Muscle layer of duodenum (tissue), 2 donors: Measurements from ENCODE around the gene TANC1.

Source experiments
- H3K27ac ChIP-seq: one replicate; pipeline ENCODE4 v1.7.0; 2013; ENCODE audit warnings: mild to moderate bottlenecking, low read length
- H3K27me3 ChIP-seq: one replicate; pipeline ENCODE4 v1.7.0; 2013; ENCODE audit warnings: low read depth, mild to moderate bottlenecking, control low read depth, low read length
- H3K36me3 ChIP-seq, 2 donors: one replicate each; pipeline ENCODE4 v1.7.0; 2013; ENCODE audit warnings: low read length in 2 of 2, control low read depth in 1 of 2, mild to moderate bottlenecking in 1 of 2; ENCODE audit not compliant: insufficient read depth in 2 of 2, control insufficient read depth in 1 of 2
- H3K4me1 ChIP-seq, 2 donors: one replicate each; pipeline ENCODE4 v1.7.0; 2013; ENCODE audit warnings: low read length in 2 of 2, mild to moderate bottlenecking in 2 of 2, control low read depth in 1 of 2, moderate library complexity in 1 of 2; ENCODE audit not compliant: insufficient read depth in 2 of 2, control insufficient read depth in 1 of 2
- H3K4me3 ChIP-seq, 2 donors: one replicate each; pipeline ENCODE4 v1.7.0; 2013; ENCODE audit warnings: low read length in 2 of 2, low read depth in 1 of 2, mild to moderate bottlenecking in 1 of 2
- H3K9me3 ChIP-seq, 2 donors: one replicate each; pipeline ENCODE4 v1.7.0; 2013; ENCODE audit warnings: low read length in 2 of 2, control low read depth in 1 of 2, mild to moderate bottlenecking in 1 of 2; ENCODE audit not compliant: control insufficient read depth in 1 of 2
- donor health status: healthy.

The TANC1 gene

GRCh38 chr2:159124931-159125467 is 156.6 kb downstream of the TANC1 start:
- peaks cover 9 to 27% of the 10 kb centered on the region in 2 donors for H3K4me1 ChIP-seq
- H3K27me3 ChIP-seq: no peaks in the 10 kb centered on the region
- no peaks in the 10 kb centered on the region for H3K36me3 ChIP-seq
- H3K4me3 ChIP-seq: no peak overlapping the region
- H3K9me3 ChIP-seq: no peaks in the 10 kb centered on the region
- peak overlapping the region; percentile 82 for H3K27ac ChIP-seq

- Histone ChIP-seq H3K27me3 (no peaks in the 10 kb centered on the region), H3K4me1 (peaks cover 9 to 34% of the 10 kb centered on the region in 2 donors), H3K36me3 (no peaks in the 10 kb centered on the region), H3K4me3 (no peak overlapping the region), H3K9me3 (no peaks in the 10 kb centered on the region), H3K27ac (no peak overlapping the region)
These were observed 157.4 kb downstream of the TANC1 start for GRCh38 chr2:159125858-159126257.

GRCh38 chr2:159126432-159127022 is 158.1 kb downstream of the TANC1 start:
- Histone ChIP-seq H3K27me3 (no peaks in the 10 kb centered on the region), H3K36me3 (no peaks in the 10 kb centered on the region), H3K9me3 (no peaks in the 10 kb centered on the region), H3K4me3 (no peak overlapping the region), H3K4me1 (peaks cover 10 to 41% of the 10 kb centered on the region in 2 donors), H3K27ac (no peak overlapping the region)

GRCh38 chr2:159128191-159128590 is 159.8 kb downstream of the TANC1 start:
- Histone ChIP-seq H3K9me3 (no peaks in the 10 kb centered on the region), H3K27me3 (no peaks in the 10 kb centered on the region), H3K27ac (no peak overlapping the region), H3K4me1 (peaks cover 16 to 46% of the 10 kb centered on the region in 2 donors), H3K4me3 (no peak overlapping the region), H3K36me3 (no peaks in the 10 kb centered on the region)

- Histone ChIP-seq H3K9me3 (no peaks in the 10 kb centered on the region), H3K4me1 (peaks cover 15 to 44% of the 10 kb centered on the region in 2 donors), H3K36me3 (no peaks in the 10 kb centered on the region), H3K4me3 (no peak overlapping the region), H3K27me3 (no peaks in the 10 kb centered on the region), H3K27ac (no peak overlapping the region)
These were observed 160.8 kb downstream of the TANC1 start for GRCh38 chr2:159129269-159129668.

GRCh38 chr2:159129824-159130223 is 161.4 kb downstream of the TANC1 start:
- no peak overlapping the region for H3K27ac ChIP-seq

GRCh38 chr2:159130302-159130701 is 161.9 kb downstream of the TANC1 start:
- no peak overlapping the region for H3K4me3 ChIP-seq
- peaks cover 8 to 34% of the 10 kb centered on the region in 2 donors for H3K4me1 ChIP-seq
- H3K27me3 ChIP-seq: no peaks in the 10 kb centered on the region
- H3K9me3 ChIP-seq: no peaks in the 10 kb centered on the region
- no peak overlapping the region for H3K27ac ChIP-seq
- H3K36me3 ChIP-seq: no peaks in the 10 kb centered on the region

More at GRCh38 chr2:159129824-159130223, 161.4 kb downstream of the TANC1 start:
- Histone ChIP-seq H3K4me3 (no peak overlapping the region), H3K36me3 (no peaks in the 10 kb centered on the region), H3K27me3 (no peaks in the 10 kb centered on the region), H3K9me3 (no peaks in the 10 kb centered on the region), H3K4me1 (peaks cover 12 to 39% of the 10 kb centered on the region in 2 donors)

GRCh38 chr2:159131267-159131913 is 162.9 kb downstream of the TANC1 start:
- Histone ChIP-seq H3K4me1 (peaks cover 10 to 38% of the 10 kb centered on the region in 2 donors), H3K9me3 (no peaks in the 10 kb centered on the region), H3K4me3 (no peak overlapping the region), H3K27ac (no peak overlapping the region), H3K27me3 (no peaks in the 10 kb centered on the region), H3K36me3 (no peaks in the 10 kb centered on the region)

GRCh38 chr2:159131914-159132281 is 163.5 kb downstream of the TANC1 start:
- Histone ChIP-seq H3K9me3 (no peaks in the 10 kb centered on the region), H3K27ac (no peak overlapping the region), H3K4me3 (no peak overlapping the region), H3K27me3 (no peaks in the 10 kb centered on the region), H3K36me3 (no peaks in the 10 kb centered on the region), H3K4me1 (peaks cover 15 to 43% of the 10 kb centered on the region in 2 donors)

GRCh38 chr2:159133797-159134196 is 165.4 kb downstream of the TANC1 start:
- no peak overlapping the region for H3K4me3 ChIP-seq
- H3K27ac ChIP-seq: no peak overlapping the region
- no peaks in the 10 kb centered on the region for H3K36me3 ChIP-seq
- no peaks in the 10 kb centered on the region for H3K9me3 ChIP-seq
- no peaks in the 10 kb centered on the region for H3K27me3 ChIP-seq
- H3K4me1 ChIP-seq: peaks cover 20 to 53% of the 10 kb centered on the region in 2 donors

GRCh38 chr2:159134979-159135378 is 166.5 kb downstream of the TANC1 start:
- Histone ChIP-seq H3K4me1 (peaks cover 20 to 43% of the 10 kb centered on the region in 2 donors), H3K4me3 (no peak overlapping the region), H3K27ac (peak overlapping the region; percentile 78), H3K36me3 (no peaks in the 10 kb centered on the region), H3K9me3 (no peaks in the 10 kb centered on the region), H3K27me3 (no peaks in the 10 kb centered on the region)
